HPDE6-E6E7 (cell line): ENCODE data around the gene CORO1C.
A peak's percentile ranks its signal among the peaks of the same experiment; 100 is the strongest.
"Not testable (repeated sequence)": the region's sequence is repeated elsewhere in the genome, so short reads cannot be mapped to it uniquely, and the experiment has no call there.

Experiments used
- DNase-seq: peaks from one replicate; pipeline ENCODE4 v3.0.0; 2011; ENCODE audit warnings: missing footprints; ENCODE audit errors: extremely low spot score

The CORO1C gene

GRCh38 chr12:108731105-108731865 lies at the start of gene CORO1C:
CORO1C (minus strand) TSS chr12:108731518; CDS start chr12:108701318, 30,200 bp downstream.
- DNase-seq, result peak; percentile 86

- DNase-seq, result no peak
Observed at GRCh38 chr12:108779998-108780688, 48.8 kb upstream of the CORO1C start.

- no peak for DNase-seq
Observed at GRCh38 chr12:108778053-108778452, 46.7 kb upstream of the CORO1C start.

DNA sequence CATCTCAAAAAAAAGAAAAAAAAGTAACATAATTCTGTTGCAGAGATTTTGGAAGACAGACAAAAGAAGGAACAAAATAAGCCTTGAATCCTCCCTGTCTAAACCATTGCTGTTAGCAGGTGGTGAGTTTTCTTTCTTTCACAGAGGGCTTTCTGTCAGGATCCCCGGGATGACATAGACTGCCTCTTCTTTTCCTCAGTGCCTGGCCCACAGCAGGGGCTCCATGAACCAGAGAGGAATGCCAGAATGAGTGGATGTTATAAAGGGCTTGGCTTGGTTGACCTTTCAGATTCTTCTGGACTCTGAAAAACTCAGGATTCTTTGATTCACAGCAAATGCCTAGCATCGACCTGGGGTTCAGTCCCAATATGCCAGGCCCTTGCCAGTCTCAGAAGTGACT lies 45.8 kb upstream of the CORO1C start:
- DNase-seq, result no peak

DNA sequence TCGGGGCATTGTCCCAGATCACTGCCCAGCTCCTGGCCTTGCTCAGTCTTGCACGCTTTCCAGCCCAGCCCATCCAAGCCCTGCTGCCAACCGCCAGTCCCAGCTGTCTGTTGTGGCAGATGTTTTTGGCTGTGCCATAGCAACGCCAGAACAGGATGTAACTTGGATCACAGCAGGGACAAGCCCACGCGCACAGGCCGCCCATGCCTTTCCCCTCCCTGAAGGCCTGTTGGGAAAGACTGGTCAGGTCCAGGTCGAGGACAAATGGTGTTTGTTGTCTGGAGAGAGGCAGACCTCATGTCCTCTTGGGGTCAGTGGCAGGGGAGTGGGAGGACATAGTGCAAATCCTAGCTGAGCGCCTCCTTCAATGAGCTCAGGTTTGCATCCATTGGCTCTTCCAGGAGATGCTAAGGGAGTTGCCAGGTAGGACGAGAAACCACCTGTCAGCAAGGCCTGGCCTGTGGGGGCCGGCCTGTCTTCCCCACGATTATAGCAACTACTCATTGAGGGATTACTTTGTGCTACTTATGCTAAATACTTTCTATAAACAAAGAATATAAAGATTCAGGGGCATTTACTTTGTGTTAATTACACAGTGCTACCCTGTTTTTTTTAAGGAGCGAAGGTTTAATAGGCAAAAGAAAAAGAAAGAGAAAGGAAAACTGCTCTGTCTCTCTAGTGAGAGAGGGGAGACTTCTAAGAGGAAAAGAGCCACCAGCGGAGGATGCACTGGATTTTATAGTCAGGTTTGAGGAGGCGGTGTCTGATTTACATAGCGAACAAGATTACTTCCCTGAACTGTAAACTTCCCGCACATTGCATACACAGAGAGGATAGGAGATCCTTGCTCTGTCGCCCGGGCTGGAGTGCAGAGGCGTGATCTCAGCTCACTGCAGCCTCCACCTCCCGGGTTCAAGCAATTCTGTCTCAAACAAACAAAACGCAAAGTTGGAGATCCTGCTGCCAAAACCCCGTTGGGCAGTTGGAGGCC lies 42.8 kb upstream of the CORO1C start:
- peak; percentile 64 for DNase-seq

DNA sequence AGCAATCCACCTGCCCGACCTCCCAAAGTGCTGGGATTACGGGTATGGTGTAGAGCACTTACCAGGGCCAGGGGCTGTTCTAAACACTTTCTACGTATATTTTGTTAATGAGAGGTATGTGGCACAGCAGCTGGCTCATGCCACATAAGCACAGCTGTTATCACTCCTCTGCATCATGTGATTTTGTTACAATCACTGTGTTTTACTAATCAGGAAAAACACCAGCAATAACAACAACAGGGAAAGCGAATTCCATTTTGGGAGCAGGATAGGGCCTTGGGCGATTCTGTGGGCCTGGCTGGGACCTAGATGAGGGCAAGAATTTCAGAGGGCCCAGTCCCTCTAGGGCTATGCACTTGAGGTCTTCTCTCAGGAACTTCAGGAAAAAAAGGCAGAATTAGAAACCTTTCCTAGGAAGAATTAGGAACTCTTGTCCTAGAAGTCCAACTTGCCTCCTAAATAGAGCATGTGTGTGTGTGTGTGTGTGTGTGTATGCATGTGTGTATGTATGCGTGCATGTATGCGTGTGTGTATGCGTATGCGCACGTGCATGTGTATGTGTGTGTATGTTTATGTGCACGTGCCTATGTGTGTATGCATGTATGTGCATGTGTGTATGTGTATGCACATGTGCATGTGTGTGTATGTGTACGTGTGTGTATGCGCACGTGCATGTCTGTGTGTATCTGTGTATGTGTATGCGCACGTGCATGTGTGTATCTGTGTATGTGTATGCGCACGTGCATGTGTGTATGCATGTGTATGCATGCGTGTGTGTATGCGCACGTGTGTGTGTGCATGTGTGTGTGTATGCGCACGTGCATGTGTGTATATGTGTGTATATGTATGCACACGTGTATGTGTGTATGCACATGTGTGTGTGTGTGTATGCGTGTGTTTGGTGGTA lies 41.8 kb upstream of the CORO1C start:
- DNase-seq, result no peak

- no peak for DNase-seq
Observed at GRCh38 chr12:108772247-108772646, 40.9 kb upstream of the CORO1C start.

- DNase-seq, result not testable (repeated sequence)
Observed at GRCh38 chr12:108771835-108772234, 40.5 kb upstream of the CORO1C start.

- DNase-seq, result no peak
Observed at GRCh38 chr12:108770963-108771362, 39.6 kb upstream of the CORO1C start.

GRCh38 chr12:108770269-108770829 lies 39.0 kb upstream of the CORO1C start:
- DNase-seq, result no peak

DNA sequence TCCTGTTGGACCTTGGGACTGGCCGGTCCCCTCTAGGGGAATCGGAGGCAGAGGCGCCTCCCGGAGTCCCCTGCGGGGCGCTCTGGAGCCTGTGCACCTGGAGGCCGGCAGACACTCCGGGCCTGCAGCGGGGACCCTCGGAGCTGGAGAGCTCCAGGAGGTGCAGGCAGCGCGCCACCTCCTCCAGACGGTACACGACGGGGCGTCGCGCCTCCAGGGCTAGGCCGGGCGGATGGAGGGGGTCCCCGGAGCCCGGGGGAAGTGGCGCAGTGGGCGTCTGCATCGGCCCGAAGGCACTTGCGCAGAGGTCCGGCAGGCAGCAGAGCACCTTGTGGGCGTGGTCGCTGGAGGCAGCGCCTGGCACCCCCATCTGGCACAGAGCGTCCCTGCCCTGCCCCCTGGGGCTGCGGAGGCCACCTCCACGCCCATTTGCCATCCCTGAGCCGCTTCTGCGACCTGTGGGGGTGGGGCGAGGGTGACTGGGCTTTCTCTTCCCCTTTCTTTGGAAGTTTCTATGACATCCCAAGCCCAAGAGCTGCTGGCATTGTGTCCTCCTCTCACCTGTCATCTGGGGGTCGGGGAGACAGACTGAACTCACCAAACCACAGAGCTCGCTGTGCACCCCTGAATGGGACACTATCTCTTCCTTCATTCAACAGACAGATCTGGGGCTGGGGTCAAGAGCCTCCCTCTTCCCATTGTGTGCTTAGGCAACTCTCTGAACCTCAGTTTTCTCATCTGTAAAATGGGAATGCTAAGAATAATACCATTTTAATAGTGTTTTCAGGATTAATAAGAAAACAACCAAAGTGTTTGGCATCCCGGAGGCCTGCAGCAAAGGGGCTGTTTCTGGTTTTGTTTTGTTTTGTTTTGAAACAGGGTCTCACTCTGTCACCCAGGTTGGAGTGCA lies 37.5 kb upstream of the CORO1C start:
- peak; percentile 14 for DNase-seq

GRCh38 chr12:108766294-108766693 lies 35.0 kb upstream of the CORO1C start:
- no peak for DNase-seq

DNA sequence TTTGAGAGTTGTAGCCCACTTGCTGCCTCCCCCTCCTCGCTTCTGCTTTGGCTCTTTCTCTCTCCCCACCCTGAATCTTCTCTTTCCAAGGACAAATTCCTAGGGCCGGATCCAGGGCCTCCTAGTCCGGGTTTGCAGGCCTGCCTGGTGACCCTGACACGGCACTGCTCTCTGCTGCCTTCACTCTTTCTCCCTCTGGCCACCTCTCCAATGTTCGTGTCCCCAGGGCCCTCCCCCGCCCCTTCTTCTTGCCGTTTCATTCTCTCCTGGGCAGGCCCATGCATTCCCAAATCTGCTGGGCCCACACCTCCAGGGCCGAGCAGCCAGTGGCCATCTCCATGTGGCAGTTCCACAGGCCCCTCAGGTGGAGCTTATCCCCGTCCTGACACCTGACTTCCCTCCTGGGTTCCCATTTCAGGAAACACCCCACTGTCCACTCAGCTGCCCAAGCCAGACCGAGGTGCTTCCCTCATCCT lies 34.0 kb upstream of the CORO1C start:
- no peak for DNase-seq

DNA sequence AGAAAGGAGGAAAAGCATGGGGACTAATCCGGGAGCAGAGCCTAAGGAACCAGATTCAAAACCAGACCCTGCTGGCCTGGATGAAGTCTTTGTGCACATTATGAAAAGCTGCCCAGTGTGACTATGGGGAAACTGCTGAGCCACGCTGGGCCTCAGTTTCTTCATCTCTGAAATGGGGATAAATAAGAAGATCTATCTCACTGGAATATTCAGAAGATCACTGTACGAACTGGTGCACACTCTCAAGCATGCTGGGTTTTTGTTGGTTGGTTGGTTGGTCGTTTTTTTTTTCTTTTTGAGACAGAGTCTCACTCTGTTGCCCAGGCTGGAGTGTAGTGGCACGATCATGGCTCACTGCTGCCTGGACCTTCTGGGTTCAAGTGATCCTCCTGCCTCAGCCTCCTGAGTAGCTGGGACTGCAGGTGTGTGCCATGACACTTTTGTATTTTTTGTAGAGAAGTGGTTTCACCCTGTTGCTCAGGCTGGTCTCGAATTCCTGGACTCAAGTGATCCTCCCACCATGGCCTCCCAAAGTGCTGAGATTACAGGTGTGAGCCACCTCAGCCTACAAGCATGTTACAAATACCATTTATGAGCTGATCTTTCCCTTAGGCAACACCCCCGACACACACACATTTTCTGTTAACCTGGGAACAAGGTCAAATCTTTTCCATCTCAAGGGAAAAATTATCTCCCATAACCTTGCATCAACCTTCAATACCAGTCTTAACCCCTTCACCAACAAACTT lies 33.4 kb upstream of the CORO1C start:
- DNase-seq, result no peak

GRCh38 chr12:108761226-108761625 lies 29.9 kb upstream of the CORO1C start:
- no peak for DNase-seq

- no peak for DNase-seq
Observed at GRCh38 chr12:108759924-108760323, 28.6 kb upstream of the CORO1C start.

DNA sequence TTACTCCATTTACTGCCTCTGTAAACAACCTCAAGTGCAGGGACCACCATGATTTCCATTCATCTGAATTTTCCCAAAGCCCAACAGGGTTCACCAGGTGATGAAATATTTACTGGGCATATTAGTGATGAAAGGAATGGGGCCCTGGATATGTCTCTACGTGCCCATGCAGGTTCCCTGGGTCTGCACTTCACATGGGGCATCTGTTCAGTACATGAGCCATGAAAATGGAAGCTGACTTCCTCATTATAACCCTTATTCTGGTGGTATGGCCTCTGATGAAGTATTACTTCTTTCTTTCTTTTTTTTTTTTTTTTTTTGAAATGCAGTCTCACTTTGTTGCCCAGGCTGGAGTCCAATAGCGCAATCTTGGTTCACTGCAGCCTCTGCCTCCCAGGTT lies 26.5 kb upstream of the CORO1C start:
- DNase-seq, result peak; percentile 56

GRCh38 chr12:108756421-108756820 lies 25.1 kb upstream of the CORO1C start:
- no peak for DNase-seq

- DNase-seq, result no peak
Observed at GRCh38 chr12:108755481-108755880, 24.2 kb upstream of the CORO1C start.
